IPS-15b (cell line): ENCODE results near the gene KSR1.
"Not testable (repeated sequence)": the region's sequence is repeated elsewhere in the genome, so short reads cannot be mapped to it uniquely, and the experiment has no call there.

Source experiments
- H3K27me3 ChIP-seq: one replicate; pipeline ENCODE4 v1.6.1; 2013; ENCODE audit warnings: low read length; ENCODE audit not compliant: control insufficient read depth, insufficient read depth
- H3K36me3 ChIP-seq: one replicate; pipeline ENCODE4 v1.6.1; 2013; ENCODE audit warnings: low read length; ENCODE audit not compliant: control insufficient read depth, insufficient read depth
- H3K4me1 ChIP-seq: one replicate; pipeline ENCODE4 v1.6.1; 2013; ENCODE audit warnings: mild to moderate bottlenecking, low read length; ENCODE audit not compliant: control insufficient read depth, insufficient read depth
- H3K4me3 ChIP-seq: one replicate; pipeline ENCODE4 v1.5.1; 2013; ENCODE audit warnings: low read depth, low read length
- H3K9ac ChIP-seq: one replicate; pipeline ENCODE4 v1.6.1; 2013; ENCODE audit warnings: low read depth, mild to moderate bottlenecking, low read length
- H3K9me3 ChIP-seq: one replicate; pipeline ENCODE4 v1.6.1; 2013; ENCODE audit warnings: mild to moderate bottlenecking, low read length; ENCODE audit not compliant: control insufficient read depth, insufficient read depth

KSR1 gene

GRCh38 chr17:27446569-27447301 is 9.5 kb upstream of the KSR1 start:
- H3K9me3 ChIP-seq: no peaks in the 10 kb centered on the region
- no peaks in the 10 kb centered on the region for H3K36me3 ChIP-seq
- no peaks in the 10 kb centered on the region for H3K27me3 ChIP-seq
- H3K9ac ChIP-seq: no peak overlapping the region
- H3K4me3 ChIP-seq: no peak overlapping the region
- H3K4me1 ChIP-seq: no peaks in the 10 kb centered on the region

- not testable (repeated sequence) for H3K9me3 ChIP-seq, H3K4me3 ChIP-seq, H3K27me3 ChIP-seq, H3K36me3 ChIP-seq, H3K9ac ChIP-seq, H3K4me1 ChIP-seq
Observed at GRCh38 chr17:27448534-27448933, 7.7 kb upstream of the KSR1 start.

- H3K4me3 ChIP-seq: no peak overlapping the region
- no peaks in the 10 kb centered on the region for H3K9me3 ChIP-seq
- H3K9ac ChIP-seq: peak overlapping the region; percentile 8
- H3K27me3 ChIP-seq: peaks cover 2% of the 10 kb centered on the region
- H3K4me1 ChIP-seq: no peaks in the 10 kb centered on the region
- H3K36me3 ChIP-seq: no peaks in the 10 kb centered on the region
Observed at GRCh38 chr17:27449541-27449940, 6.7 kb upstream of the KSR1 start.

DNA sequence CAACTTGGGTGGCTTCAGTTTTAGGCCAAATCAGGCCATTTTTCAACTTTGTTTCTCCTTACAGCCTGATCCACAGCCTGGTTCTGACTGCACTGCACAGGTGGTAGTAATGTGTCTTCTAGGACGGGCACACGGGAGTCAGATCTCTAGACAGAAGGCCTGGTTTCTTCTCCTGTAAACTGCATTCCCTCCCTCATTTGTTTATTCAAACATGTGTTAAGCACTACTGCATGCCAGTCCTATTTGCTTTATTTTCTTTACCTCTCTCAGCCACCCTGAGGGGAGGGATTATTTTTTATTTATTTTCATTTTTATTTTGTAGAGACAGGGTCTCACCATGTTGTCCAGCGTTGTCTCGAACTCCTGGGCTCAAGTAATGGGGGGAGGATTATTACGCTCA is 6.3 kb upstream of the KSR1 start:
- no peaks in the 10 kb centered on the region for H3K36me3 ChIP-seq
- H3K4me1 ChIP-seq: no peaks in the 10 kb centered on the region
- H3K9ac ChIP-seq: peak overlapping the region; percentile 8
- H3K9me3 ChIP-seq: no peaks in the 10 kb centered on the region
- no peak overlapping the region for H3K4me3 ChIP-seq
- peaks cover 2% of the 10 kb centered on the region for H3K27me3 ChIP-seq

DNA sequence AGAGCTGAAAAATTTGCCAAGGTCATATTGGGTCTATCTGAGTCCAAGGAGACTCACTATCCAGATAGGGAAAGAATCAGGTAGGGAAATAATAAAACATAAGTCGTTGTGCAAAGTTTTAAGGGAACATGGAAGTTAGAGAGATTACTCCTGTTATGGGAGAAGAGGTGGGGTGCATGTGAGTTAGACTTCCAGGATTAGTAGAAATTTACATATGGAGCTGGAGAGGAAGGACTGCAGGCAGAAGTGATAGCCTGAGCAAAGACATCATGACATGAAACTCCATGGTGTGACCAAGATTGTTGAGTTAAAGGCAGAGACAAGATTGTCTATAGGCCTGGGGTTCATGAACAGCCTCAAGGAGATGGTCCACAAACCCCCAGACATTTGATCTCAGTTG is 5.8 kb upstream of the KSR1 start:
- peaks cover 2% of the 10 kb centered on the region for H3K27me3 ChIP-seq
- H3K9ac ChIP-seq: no peak overlapping the region
- no peaks in the 10 kb centered on the region for H3K4me1 ChIP-seq

DNA sequence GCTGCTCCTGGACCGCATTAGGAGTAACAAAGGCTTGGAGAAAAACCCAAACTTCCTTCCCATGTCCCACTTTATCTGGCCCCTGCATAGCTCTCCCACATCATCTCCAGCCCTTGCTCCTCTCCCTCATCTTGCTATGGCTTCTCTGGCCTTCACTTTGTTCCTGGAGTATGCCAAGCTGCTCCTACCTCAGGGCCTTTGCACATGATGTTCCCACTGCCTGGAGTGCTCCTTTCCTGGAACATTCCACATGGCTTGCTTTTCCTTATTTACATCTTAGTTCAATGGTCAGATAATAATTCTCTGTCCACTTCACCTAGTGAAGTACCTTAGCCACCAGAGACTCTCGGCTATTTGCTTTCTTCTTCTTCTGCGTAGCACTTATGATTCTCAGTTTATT is 4.3 kb upstream of the KSR1 start:
- no peak overlapping the region for H3K4me3 ChIP-seq
- no peaks in the 10 kb centered on the region for H3K9me3 ChIP-seq
- no peaks in the 10 kb centered on the region for H3K4me1 ChIP-seq
- H3K27me3 ChIP-seq: peaks cover 2% of the 10 kb centered on the region
- no peak overlapping the region for H3K9ac ChIP-seq
- no peaks in the 10 kb centered on the region for H3K36me3 ChIP-seq

More for the DNA sequence above, 5.8 kb upstream of the KSR1 start:
- no peaks in the 10 kb centered on the region for H3K9me3 ChIP-seq
- no peaks in the 10 kb centered on the region for H3K36me3 ChIP-seq
- no peak overlapping the region for H3K4me3 ChIP-seq

DNA sequence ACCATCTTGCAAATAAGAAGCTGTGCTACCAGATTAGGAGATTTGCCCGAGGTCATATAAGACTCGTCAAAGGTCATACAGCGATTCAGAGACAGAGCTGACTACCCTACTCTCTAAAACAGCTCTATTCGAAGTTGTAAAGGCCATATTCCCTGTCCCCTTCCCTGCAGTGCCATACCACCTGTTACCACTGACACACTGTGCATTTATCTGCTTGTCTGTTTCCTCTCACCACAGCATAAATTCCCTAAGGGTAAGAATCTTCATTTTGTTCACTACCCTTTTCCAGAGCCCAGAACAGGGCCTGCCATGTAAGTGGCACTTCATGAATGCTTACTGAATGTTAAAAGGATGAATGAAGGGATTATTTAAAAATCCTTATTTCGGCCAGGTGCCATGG is 3.4 kb upstream of the KSR1 start:
- Histone ChIP-seq H3K4me3 (no peak overlapping the region), H3K9me3 (no peaks in the 10 kb centered on the region), H3K9ac (no peak overlapping the region), H3K4me1 (peaks cover under 1% of the 10 kb centered on the region), H3K36me3 (no peaks in the 10 kb centered on the region), H3K27me3 (peaks cover 8% of the 10 kb centered on the region)

DNA sequence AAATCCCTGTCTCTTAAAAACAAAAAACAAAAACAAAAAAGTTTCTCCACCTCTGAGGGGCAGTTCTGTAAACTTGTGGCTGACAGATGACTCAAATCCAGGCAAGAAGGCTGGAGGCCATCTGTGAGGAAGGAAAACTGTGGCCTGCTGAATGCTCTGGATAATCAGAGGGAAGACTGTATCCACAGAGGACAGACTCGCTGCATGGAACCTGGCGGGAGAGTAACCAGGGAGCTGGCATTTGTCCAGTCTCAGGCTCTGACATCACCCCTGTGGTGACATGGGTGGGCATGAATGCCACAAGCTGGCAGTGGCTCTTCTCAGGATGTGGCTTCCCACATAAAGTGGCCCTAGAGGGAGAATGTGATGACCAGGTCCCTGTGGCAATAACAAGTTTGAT is 2.8 kb upstream of the KSR1 start:
- H3K4me1 ChIP-seq: peaks cover 7% of the 10 kb centered on the region
- no peak overlapping the region for H3K9ac ChIP-seq
- H3K9me3 ChIP-seq: no peaks in the 10 kb centered on the region
- H3K4me3 ChIP-seq: no peak overlapping the region
- H3K27me3 ChIP-seq: peaks cover 11% of the 10 kb centered on the region
- H3K36me3 ChIP-seq: no peaks in the 10 kb centered on the region

- H3K27me3 ChIP-seq: peaks cover 11% of the 10 kb centered on the region
- H3K4me3 ChIP-seq: no peak overlapping the region
- H3K36me3 ChIP-seq: no peaks in the 10 kb centered on the region
- peaks cover 12% of the 10 kb centered on the region for H3K4me1 ChIP-seq
- H3K9me3 ChIP-seq: no peaks in the 10 kb centered on the region
- H3K9ac ChIP-seq: no peak overlapping the region
Observed at GRCh38 chr17:27454089-27454488, 2.2 kb upstream of the KSR1 start.

GRCh38 chr17:27455236-27455913 is 873 bp upstream of the KSR1 start:
- Histone ChIP-seq H3K9me3 (no peaks in the 10 kb centered on the region), H3K4me3 (peak overlapping the region; percentile 67), H3K27me3 (peaks cover 11% of the 10 kb centered on the region), H3K4me1 (peaks cover 12% of the 10 kb centered on the region), H3K36me3 (no peaks in the 10 kb centered on the region), H3K9ac (peak overlapping the region; percentile 70)

GRCh38 chr17:27456681-27457359 is 572 bp downstream of the KSR1 start:
- Histone ChIP-seq H3K27me3 (peaks cover 11% of the 10 kb centered on the region), H3K9me3 (no peaks in the 10 kb centered on the region), H3K4me1 (peaks cover 16% of the 10 kb centered on the region), H3K4me3 (peak overlapping the region; percentile 67), H3K9ac (peak overlapping the region; percentile 39), H3K36me3 (no peaks in the 10 kb centered on the region)

GRCh38 chr17:27457360-27457715 is 1.1 kb downstream of the KSR1 start:
- Histone ChIP-seq H3K9me3 (no peaks in the 10 kb centered on the region), H3K4me3 (peak overlapping the region; percentile 67), H3K4me1 (peaks cover 18% of the 10 kb centered on the region), H3K9ac (peak overlapping the region; percentile 39), H3K27me3 (peaks cover 11% of the 10 kb centered on the region), H3K36me3 (no peaks in the 10 kb centered on the region)
